AG10803 (cell line): ENCODE measurements around the gene MKRN1.
"Not testable (repeated sequence)": the region's sequence is repeated elsewhere in the genome, so short reads cannot be mapped to it uniquely, and the experiment has no call there.

ENCODE experiments used
- DNase-seq: peaks from one replicate; pipeline ENCODE4 v3.0.0; 2010; ENCODE audit warnings: low read depth
- H3K4me3 ChIP-seq: 2 replicates; pipeline ENCODE4 v1.5.1; 2011; ENCODE audit warnings: mild to moderate bottlenecking, low read length, control low read depth
- TF ChIP-seq, protein P1 (sequence below): conservative IDR thresholded peaks from 2 replicates; pipeline ENCODE4 v1.5.1; 2011; ENCODE audit warnings: mild to moderate bottlenecking, low read length, control low read depth, inconsistent platforms

Gene MKRN1

GRCh38 chr7:140433396-140433795 is 45.9 kb downstream of the MKRN1 start:
- no peak overlapping the region for H3K4me3 ChIP-seq
- no peak for DNase-seq
- TF ChIP-seq, protein P1, sequence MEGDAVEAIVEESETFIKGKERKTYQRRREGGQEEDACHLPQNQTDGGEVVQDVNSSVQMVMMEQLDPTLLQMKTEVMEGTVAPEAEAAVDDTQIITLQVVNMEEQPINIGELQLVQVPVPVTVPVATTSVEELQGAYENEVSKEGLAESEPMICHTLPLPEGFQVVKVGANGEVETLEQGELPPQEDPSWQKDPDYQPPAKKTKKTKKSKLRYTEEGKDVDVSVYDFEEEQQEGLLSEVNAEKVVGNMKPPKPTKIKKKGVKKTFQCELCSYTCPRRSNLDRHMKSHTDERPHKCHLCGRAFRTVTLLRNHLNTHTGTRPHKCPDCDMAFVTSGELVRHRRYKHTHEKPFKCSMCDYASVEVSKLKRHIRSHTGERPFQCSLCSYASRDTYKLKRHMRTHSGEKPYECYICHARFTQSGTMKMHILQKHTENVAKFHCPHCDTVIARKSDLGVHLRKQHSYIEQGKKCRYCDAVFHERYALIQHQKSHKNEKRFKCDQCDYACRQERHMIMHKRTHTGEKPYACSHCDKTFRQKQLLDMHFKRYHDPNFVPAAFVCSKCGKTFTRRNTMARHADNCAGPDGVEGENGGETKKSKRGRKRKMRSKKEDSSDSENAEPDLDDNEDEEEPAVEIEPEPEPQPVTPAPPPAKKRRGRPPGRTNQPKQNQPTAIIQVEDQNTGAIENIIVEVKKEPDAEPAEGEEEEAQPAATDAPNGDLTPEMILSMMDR = no peak

DNA sequence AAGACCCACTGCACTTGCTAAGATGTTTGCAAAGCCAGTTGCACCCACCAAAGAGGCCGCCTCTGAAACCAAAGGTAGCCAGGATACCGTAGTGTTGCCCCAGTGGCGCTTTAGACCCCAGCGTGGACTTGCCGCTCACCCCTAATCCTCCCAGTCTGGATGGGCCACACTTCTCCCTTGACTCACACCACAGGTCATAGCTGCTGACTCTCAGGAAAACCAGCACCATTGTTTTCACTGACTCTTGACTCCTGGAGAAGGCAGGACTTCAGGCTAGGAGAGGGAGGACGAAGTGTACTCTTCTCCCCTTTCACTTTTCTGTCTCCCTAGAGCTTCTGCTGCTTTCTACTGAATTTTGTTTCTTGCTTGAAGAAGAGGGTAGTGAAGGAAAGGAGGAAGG is 53.2 kb downstream of the MKRN1 start:
- no peak for DNase-seq
- TF ChIP-seq, protein P1 = no peak
- H3K4me3 ChIP-seq = no peak overlapping the region

- no peak overlapping the region for H3K4me3 ChIP-seq
- DNase-seq = no peak
- TF ChIP-seq, protein P1 = no peak
Observed at GRCh38 chr7:140425718-140426117, 53.6 kb downstream of the MKRN1 start.

DNA sequence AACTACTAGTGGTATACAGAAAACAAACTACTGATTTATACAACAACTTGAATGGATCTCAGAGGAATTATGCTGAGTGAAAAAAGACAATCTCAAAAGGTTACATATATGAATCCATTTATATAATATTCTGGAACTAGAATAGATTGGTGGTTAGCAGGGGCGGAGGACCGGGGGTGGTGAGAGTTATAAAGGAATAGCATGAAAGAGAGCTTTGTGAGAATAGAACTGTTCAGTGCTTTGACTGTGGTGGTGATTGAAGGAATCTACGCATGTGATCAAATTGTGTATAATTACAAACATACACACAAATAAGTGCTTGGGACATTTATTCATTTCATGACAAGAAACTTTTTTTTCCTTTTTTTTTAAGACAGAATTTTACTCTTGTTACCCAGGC is 55.8 kb downstream of the MKRN1 start:
- H3K4me3 ChIP-seq = no peak overlapping the region
- DNase-seq = no peak
- TF ChIP-seq, protein P1 = no peak

GRCh38 chr7:140421521-140421920 is 57.8 kb downstream of the MKRN1 start:
- TF ChIP-seq, protein P1 = no peak
- no peak for DNase-seq
- H3K4me3 ChIP-seq = no peak overlapping the region

- TF ChIP-seq, protein P1 = no peak
- DNase-seq = no peak
Observed at GRCh38 chr7:140418653-140419052, 60.7 kb downstream of the MKRN1 start.

DNA sequence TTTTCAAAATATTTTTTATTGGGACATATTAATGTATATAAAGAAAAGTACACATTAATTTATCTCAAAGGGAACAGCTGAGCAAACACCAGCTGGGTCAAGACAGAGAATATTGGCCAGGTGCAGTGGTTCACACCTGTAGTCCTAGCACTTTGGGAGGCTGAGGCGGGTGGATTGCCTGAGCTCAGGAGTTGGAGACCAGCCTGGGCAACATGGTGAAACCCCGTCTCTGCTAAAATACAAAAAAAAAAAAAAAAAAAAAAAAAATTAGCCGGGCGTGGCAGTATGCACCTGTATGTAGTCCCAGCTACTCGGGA is 61.2 kb downstream of the MKRN1 start:
- H3K4me3 ChIP-seq, DNase-seq: not testable (repeated sequence)

More at GRCh38 chr7:140418653-140419052, 60.7 kb downstream of the MKRN1 start:
- no peak overlapping the region for H3K4me3 ChIP-seq
